Neural crest cell (in vitro differentiated cells): ENCODE measurements around the gene ANKRD13D. TPM values are rescaled to one million over a fixed set of nuclear protein-coding genes. Genes with fewer than 3 reads are reported as not detected.
A peak's percentile ranks its signal among the peaks of the same experiment; 100 is the strongest.

Experiments
- DNase-seq: peaks from one replicate; pipeline ENCODE4 v3.0.0; 2021; ENCODE audit warnings: low read depth, mixed read lengths, low spot score
- H3K27ac Mint-ChIP-seq: one replicate; pipeline ENCODE4 v1.8.0; 2021; ENCODE audit warnings: mild to moderate bottlenecking, mixed read lengths; ENCODE audit not compliant: unreplicated experiment
- H3K27me3 Mint-ChIP-seq: 2 replicates; pipeline ENCODE4 v1.8.0; 2021; ENCODE audit warnings: low read depth, mild to moderate bottlenecking, mixed read lengths
- H3K36me3 Mint-ChIP-seq: 2 replicates; pipeline ENCODE4 v1.8.0; 2021; ENCODE audit warnings: low read depth, mild to moderate bottlenecking, mixed read lengths
- H3K4me1 Mint-ChIP-seq: 2 replicates; pipeline ENCODE4 v1.8.0; 2021; ENCODE audit warnings: mixed read lengths
- H3K4me3 Mint-ChIP-seq: one replicate; pipeline ENCODE4 v1.8.0; 2021; ENCODE audit warnings: mild to moderate bottlenecking, mixed read lengths
- H3K9me3 Mint-ChIP-seq: 2 replicates; pipeline ENCODE4 v1.8.0; 2021; ENCODE audit warnings: mixed read lengths
- CTCF ChIP-seq: fragments of 200-600 bp; sonication (generic); conservative IDR thresholded peaks from 2 replicates; pipeline ENCODE4 v1.5.0; 2021; ENCODE audit warnings: antibody characterized with exemption, mild to moderate bottlenecking
- total RNA-seq: library from RNA; stranded (reverse); gene quantifications from 2 replicates; pipeline ENCODE4 v1.2.1, GENCODE V29; 2021

Gene ANKRD13D
- total RNA-seq, 1 donor from 2014 or later, result 71.8 TPM

GRCh38 chr11:67301951-67302516, 12.9 kb downstream of the ANKRD13D start:
- H3K4me3 Mint-ChIP-seq, result peak overlapping the region; percentile 74
- peaks cover 8% of the 10 kb centered on the region for H3K36me3 Mint-ChIP-seq
- H3K27ac Mint-ChIP-seq, result no peak overlapping the region
- DNase-seq, result no peak
- no peak for TF ChIP-seq CTCF
- peaks cover 8% of the 10 kb centered on the region for H3K4me1 Mint-ChIP-seq
- H3K27me3 Mint-ChIP-seq, result peaks cover 21% of the 10 kb centered on the region
- H3K9me3 Mint-ChIP-seq, result no peaks in the 10 kb centered on the region

GRCh38 chr11:67302571-67303131, 13.5 kb downstream of the ANKRD13D start:
- peak overlapping the region; percentile 74 for H3K4me3 Mint-ChIP-seq
- H3K27me3 Mint-ChIP-seq, result peaks cover 21% of the 10 kb centered on the region
- no peaks in the 10 kb centered on the region for H3K9me3 Mint-ChIP-seq
- H3K36me3 Mint-ChIP-seq, result peaks cover 7% of the 10 kb centered on the region
- peaks cover 8% of the 10 kb centered on the region for H3K4me1 Mint-ChIP-seq
- H3K27ac Mint-ChIP-seq, result no peak overlapping the region
- no peak for DNase-seq
- no peak for TF ChIP-seq CTCF

GRCh38 chr11:67303132-67303834, 14.2 kb downstream of the ANKRD13D start, which contains the start of gene SSH3:
TSS of gene SSH3 (plus strand) at chr11:67303530. CDS start at chr11:67303626, 96 bp downstream.
- H3K4me1 Mint-ChIP-seq, result peaks cover 8% of the 10 kb centered on the region
- peaks cover 4% of the 10 kb centered on the region for H3K36me3 Mint-ChIP-seq
- H3K4me3 Mint-ChIP-seq, result peak within 1 kb of the TSS; percentile 74
- no peak for DNase-seq
- TF ChIP-seq CTCF, result no peak
- peaks cover 21% of the 10 kb centered on the region for H3K27me3 Mint-ChIP-seq
- no peaks in the 10 kb centered on the region for H3K9me3 Mint-ChIP-seq
- H3K27ac Mint-ChIP-seq, result no peak within 1 kb of the TSS

GRCh38 chr11:67303835-67304411, 14.8 kb downstream of the ANKRD13D start:
- Mint-ChIP-seq H3K4me3 (no peak overlapping the region), H3K9me3 (no peaks in the 10 kb centered on the region), H3K27ac (no peak overlapping the region), H3K36me3 (no peaks in the 10 kb centered on the region), H3K27me3 (peaks cover 21% of the 10 kb centered on the region), H3K4me1 (peaks cover 8% of the 10 kb centered on the region)
- TF ChIP-seq CTCF, result no peak
- DNase-seq, result no peak

- Mint-ChIP-seq H3K4me1 (peaks cover 8% of the 10 kb centered on the region), H3K36me3 (no peaks in the 10 kb centered on the region), H3K27ac (peak overlapping the region; percentile 62), H3K9me3 (no peaks in the 10 kb centered on the region), H3K27me3 (peaks cover 21% of the 10 kb centered on the region), H3K4me3 (peak overlapping the region; percentile 54)
- no peak for TF ChIP-seq CTCF
- no peak for DNase-seq
Observed at GRCh38 chr11:67304511-67305113, 15.5 kb downstream of the ANKRD13D start.
